GM12878 (cell line): ENCODE results near the gene GRIN3A. TPM values are rescaled to one million over a fixed set of nuclear protein-coding genes. Genes with fewer than 3 reads are reported as not detected.

Source experiments
- ATAC-seq: fragments of 200-7000 bp; cut with Tn5 transposase; 3 replicates; pipeline ENCODE4 v1.9.1; 2020; ENCODE audit warnings: mild to moderate bottlenecking, moderate library complexity
- BruUV-seq: library from RNA; stranded (reverse); fragments of 400-500 nt; replicated peaks from 2 replicates; lab custom pipeline; 2021; lab: Mats Ljungman, UMichigan
- CTCF ChIA-PET: fragments of 300-600 bp; sonication (Branson Sonifier 250); formaldehyde crosslinking; extraction: SDS; loops from one replicate; lab custom pipeline; 2021; ENCODE audit warnings: inconsistent platforms; lab: Yijun Ruan, JAX
- POLR2A ChIA-PET: fragments of 350-600 bp; formaldehyde crosslinking; extraction: SDS; loops from one replicate; lab custom pipeline; 2021; ENCODE audit warnings: inconsistent platforms; lab: Charles Lee
- RAD21 ChIA-PET: fragments of 300-600 bp; sonication (Branson Sonifier 250); formaldehyde crosslinking; loops from one replicate; lab custom pipeline; 2023; ENCODE audit warnings: antibody characterized with exemption; ENCODE audit not compliant: unreplicated experiment; lab: Charles Lee
- SMC1A ChIA-PET: fragments of 300-600 bp; sonication (Branson Sonifier 250); formaldehyde crosslinking; loops from one replicate; lab custom pipeline; 2023; ENCODE audit not compliant: unreplicated experiment, uncharacterized antibody; lab: Charles Lee
- DNase-seq: peaks from one replicate; pipeline ENCODE4 v3.0.0-alpha.2; 2011; ENCODE audit warnings: low read depth, low spot score
- FAIRE-seq: peaks from 3 replicates; lab custom pipeline; 2011; peaks lifted over from hg19 to GRCh38; lab: Jason Lieb, UNC
- H2AFZ ChIP-seq: 2 replicates; pipeline ENCODE4 v1.6.0; 2011; ENCODE audit warnings: low read depth, low read length, control low read depth; ENCODE audit not compliant: control insufficient read depth
- H3K27ac ChIP-seq: 2 replicates; pipeline ENCODE4 v1.5.1; 2011; ENCODE audit warnings: control low read depth; ENCODE audit not compliant: control insufficient read depth, insufficient read depth
- H3K27me3 ChIP-seq, 2 experiments: replicated peaks in 1 of 2; 2 replicates each; pipeline versions ENCODE4 v1.6.0 to v1.6.1; 2011; ENCODE audit warnings: low read length in 1 of 2; ENCODE audit not compliant: control insufficient read depth in 2 of 2, insufficient read depth in 2 of 2
- H3K36me3 ChIP-seq, 2 experiments: 2 replicates each; pipeline ENCODE4 v1.5.1; 2011; ENCODE audit warnings: low read length in 1 of 2; ENCODE audit not compliant: control insufficient read depth in 2 of 2, insufficient read depth in 2 of 2
- H3K4me1 ChIP-seq: 2 replicates; pipeline ENCODE4 v1.6.1; 2011; ENCODE audit warnings: mild to moderate bottlenecking, low read length, moderate library complexity, mixed read lengths; ENCODE audit not compliant: control insufficient read depth, insufficient read depth
- H3K4me2 ChIP-seq: 2 replicates; pipeline ENCODE4 v1.6.0; 2011; ENCODE audit warnings: control low read depth; ENCODE audit not compliant: control insufficient read depth, insufficient read depth
- H3K4me3 ChIP-seq: fragments of 200-600 bp; sonication (generic); 2 replicates; pipeline ENCODE4 v1.5.1; 2016
- H3K79me2 ChIP-seq: 2 replicates; pipeline ENCODE4 v1.6.0; 2011; ENCODE audit warnings: low read length; ENCODE audit not compliant: control insufficient read depth, insufficient read depth
- H3K9ac ChIP-seq: 2 replicates; pipeline ENCODE4 v1.8.0; 2011; ENCODE audit warnings: low read length, control low read depth, mixed read lengths; ENCODE audit not compliant: control insufficient read depth, insufficient read depth
- H3K9me3 ChIP-seq: replicated peaks from 3 replicates; pipeline ENCODE4 v1.5.1; 2011; ENCODE audit warnings: mild to moderate bottlenecking, low read length; ENCODE audit not compliant: control insufficient read depth, insufficient read depth
- H4K20me1 ChIP-seq: 2 replicates; pipeline ENCODE4 v1.6.0; 2011; ENCODE audit not compliant: control insufficient read depth, insufficient read depth
- CBFB ChIP-seq: IDR thresholded peaks from 2 replicates; pipeline ENCODE4 v1.6.1; 2016; ENCODE audit warnings: antibody characterized with exemption, low read depth
- CEBPZ ChIP-seq: fragments of 150-350 bp; IDR thresholded peaks from 2 replicates; pipeline ENCODE4 v1.6.1; 2016; ENCODE audit warnings: low read depth, low read length
- CREB1 ChIP-seq: IDR thresholded peaks from 2 replicates; pipeline ENCODE4 v1.6.1; 2012; ENCODE audit warnings: low read depth, mild to moderate bottlenecking, inconsistent platforms
- DPF2 ChIP-seq: fragments of 450-650 bp; IDR thresholded peaks from 2 replicates; pipeline ENCODE4 v1.6.1; 2017; ENCODE audit warnings: mild to moderate bottlenecking
- IRF5 ChIP-seq: fragments of 450-650 bp; IDR thresholded peaks from 2 replicates; pipeline ENCODE4 v1.6.1; 2017; ENCODE audit warnings: borderline replicate concordance
- NRF1 ChIP-seq: conservative IDR thresholded peaks from 2 replicates; pipeline ENCODE4 v1.6.1; 2011; ENCODE audit warnings: mild to moderate bottlenecking, low read depth, low read length, improper control_type of control experiment
- POLR2A ChIP-seq: IDR thresholded peaks from 2 replicates; pipeline ENCODE4 v1.6.1; 2011; ENCODE audit warnings: low read depth, mild to moderate bottlenecking, low read length
- RAD51 ChIP-seq: fragments of 450-650 bp; IDR thresholded peaks from 2 replicates; pipeline ENCODE4 v1.6.1; 2016; ENCODE audit warnings: moderate library complexity, mild to moderate bottlenecking, inconsistent platforms
- RBBP5 ChIP-seq: fragments of 200-600 bp; sonication (generic); conservative IDR thresholded peaks from 2 replicates; pipeline ENCODE4 v1.6.1; 2016
- RFX5 ChIP-seq: IDR thresholded peaks from 2 replicates; pipeline ENCODE4 v1.6.1; 2011; ENCODE audit warnings: low read depth, low read length, improper control_type of control experiment
- SPI1 ChIP-seq: IDR thresholded peaks from 2 replicates; pipeline ENCODE4 v1.6.1; 2011; ENCODE audit warnings: low read depth, mild to moderate bottlenecking, low read length, moderate library complexity, borderline replicate concordance; ENCODE audit not compliant: insufficient read depth
- SREBF1 ChIP-seq: IDR thresholded peaks from 2 replicates; pipeline ENCODE4 v1.6.1; 2012; ENCODE audit warnings: mild to moderate bottlenecking, low read length
- STAT1 ChIP-seq: fragments of 450-650 bp; conservative IDR thresholded peaks from 2 replicates; pipeline ENCODE4 v1.6.1; 2014; ENCODE audit warnings: antibody characterized with exemption, mild to moderate bottlenecking
- STAT3 ChIP-seq: IDR thresholded peaks from 2 replicates; pipeline ENCODE4 v1.6.1; 2011; ENCODE audit warnings: low read depth, low read length, improper control_type of control experiment
- TCF12 ChIP-seq: IDR thresholded peaks from 2 replicates; pipeline ENCODE4 v1.6.1; 2011; ENCODE audit warnings: low read depth, mild to moderate bottlenecking, low read length
- TCF7 ChIP-seq: IDR thresholded peaks from 2 replicates; pipeline ENCODE4 v1.6.1; 2014; ENCODE audit warnings: antibody characterized with exemption, borderline replicate concordance
- ZBED1 ChIP-seq: IDR thresholded peaks from 2 replicates; pipeline ENCODE4 v1.6.1; 2016; ENCODE audit warnings: borderline replicate concordance
- ZNF687 ChIP-seq: fragments of 450-650 bp; IDR thresholded peaks from 2 replicates; pipeline ENCODE4 v1.6.1; 2017; ENCODE audit warnings: mild to moderate bottlenecking, moderate library complexity
- in situ Hi-C: fragments of 300-500 bp; cut with MboI; formaldehyde crosslinking; loops from 9 replicates; pipeline ENCODE4 v1.14.3; 2018; ENCODE audit warnings: mixed read lengths
- intact Hi-C: fragments of 100-400 bp; cut with micrococcal nuclease; formaldehyde crosslinking; loops from one replicate; pipeline ENCODE4 v1.14.2; 2022; ENCODE audit not compliant: unreplicated experiment
- polyA plus RNA-seq, 11 experiments: library from polyadenylated mRNA; depleted of rRNA in 4 of 11; unstranded in 6 of 11; stranded (reverse) in 5 of 11; fragments of >200 nt; fragmentation: Nextera tagmentation in 4 of 11; fragmentation: Illumina TruSeq in 1 of 11; extraction: Ambion mirVana in 4 of 11; extraction: Trizol in 1 of 11; gene quantifications; 1 replicate in 1 of 11; 2 replicates in 10 of 11; pipeline versions ENCODE4 v1.2.1 to v1.2.3, GENCODE V29; 2011 to 2016; ENCODE audit warnings: inconsistent platforms in 2 of 11, missing spikeins in 2 of 11, low read depth in 1 of 11
- total RNA-seq, 4 experiments: library from RNA; depleted of rRNA in 3 of 4; stranded (reverse); fragments of >200 nt in 3 of 4; fragmentation: Illumina TruSeq in 1 of 4; extraction: Trizol in 1 of 4; gene quantifications; 2 replicates each; pipeline versions ENCODE4 v1.2.1 to v1.2.3, GENCODE V29; 2013 to 2021

The GRIN3A gene
- total and polyA plus RNA-seq, 10 of the 15 experiments (the other 5 are each of a cell fraction or from before 2014, with no cell fraction given) = 0.03 to 0.05 (median 0.04) TPM; not detected in 7

- RAD21 ChIA-PET = no interaction called here
- POLR2A ChIA-PET = no interaction called here
- CTCF ChIA-PET = interaction anchor here (1.6 to 1.9 kb wide), 2 partner anchors 9 to 12 kb away, joined by 5 to 6 read pairs; no protein-coding TSS in a partner anchor
- TF ChIP-seq STAT3 (no peak), IRF5 (no peak), STAT1 (no peak), SPI1 (no peak), CREB1 (no peak), RFX5 (no peak), RBBP5 (no peak), CEBPZ (no peak), CBFB (no peak), POLR2A (no peak), ZNF687 (no peak), DPF2 (no peak), NRF1 (no peak), RAD51 (no peak), ZBED1 (no peak), TCF7 (no peak), SREBF1 (no peak), TCF12 (no peak)
Measured at GRCh38 chr9:101592788-101593187, 145.7 kb downstream of the GRIN3A start.

More at GRCh38 chr9:101592788-101593187, 145.7 kb downstream of the GRIN3A start:
- SMC1A ChIA-PET = interaction anchor here (1.1 kb wide), 1 partner anchor 9 kb away, joined by 4 read pairs; no protein-coding TSS in a partner anchor
- Histone ChIP-seq H3K4me2 (no peak overlapping the region), H3K79me2 (no peaks in the 10 kb centered on the region), H3K27ac (no peak overlapping the region), H3K4me1 (no peaks in the 10 kb centered on the region), H3K27me3 (peaks cover 0 to 3% of the 10 kb centered on the region in 2 experiments; a peak in 1 of 4 replicates), H3K4me3 (no peak overlapping the region), H3K9me3 (no peaks in the 10 kb centered on the region), H4K20me1 (no peaks in the 10 kb centered on the region), H3K9ac (no peak overlapping the region), H3K36me3 (no peaks in the 10 kb centered on the region), H2AFZ (no peak overlapping the region)
- FAIRE-seq = no peak
- no peak for ATAC-seq
- intact Hi-C loops (no loop called here), in situ Hi-C loops (no loop called here)
- DNase-seq = no peak
- BruUV-seq = no TSS peak
